Prostate gland (tissue), 2 donors: Measurements from ENCODE around the gene GOLGA7B. TPM values are rescaled to one million over a fixed set of nuclear protein-coding genes. Genes with fewer than 3 reads are reported as not detected.

Experiments
- DNase-seq: peaks from one replicate; pipeline ENCODE4 v3.0.0-alpha.2; 2019; ENCODE audit warnings: low spot score
- H3K27ac ChIP-seq, 2 donors: fragments of 200-600 bp; sonication (generic); 2 replicates each; pipeline ENCODE4 v1.5.1; 2017 to 2019
- H3K27me3 ChIP-seq: fragments of 200-600 bp; sonication (generic); replicated peaks from 2 replicates; pipeline ENCODE4 v1.5.1; 2019; ENCODE audit not compliant: insufficient read depth
- H3K36me3 ChIP-seq, 2 donors: fragments of 200-600 bp; sonication (generic); 1 replicate in 1 of 2; 2 replicates in 1 of 2; pipeline versions ENCODE4 v1.5.1 to v1.8.1; 2017 to 2019
- H3K4me1 ChIP-seq: fragments of 200-600 bp; sonication (generic); replicated peaks from 2 replicates; pipeline ENCODE4 v1.5.1; 2019
- H3K4me3 ChIP-seq, 2 donors: fragments of 200-600 bp; sonication (generic); 2 replicates each; pipeline ENCODE4 v1.5.1; 2017 to 2019
- H3K9me3 ChIP-seq: fragments of 200-600 bp; sonication (generic); 2 replicates; pipeline ENCODE4 v1.5.1; 2017
- CTCF ChIP-seq, 4 experiments: fragments of 200-600 bp in 2 of 4; fragments of 450-650 bp in 2 of 4; sonication (generic) in 2 of 4; IDR thresholded peaks; 1 replicate in 3 of 4; 2 replicates in 1 of 4; pipeline ENCODE4 v1.5.1; 2016 to 2019; ENCODE audit warnings: antibody characterized with exemption in 4 of 4, mild to moderate bottlenecking in 2 of 4, moderate library complexity in 2 of 4
- POLR2A ChIP-seq: fragments of 450-650 bp; IDR thresholded peaks from one replicate; pipeline ENCODE4 v1.6.1; 2016; ENCODE audit warnings: antibody characterized with exemption, mild to moderate bottlenecking
- POLR2AphosphoS5 ChIP-seq: sonication (generic); formaldehyde crosslinking; IDR thresholded peaks from one replicate; pipeline ENCODE4 v1.6.1; 2017; ENCODE audit warnings: antibody characterized with exemption
- WGBS: methylation state at CpG from one replicate; pipeline ENCODE4 v1.1.5; 2018; 5-methylcytosine and 5-hydroxymethylcytosine counted together
- intact Hi-C: fragments of 100-400 bp; cut with DNase I; formaldehyde crosslinking; loops from one replicate; pipeline ENCODE4 v1.14.2; 2022
- total RNA-seq, 2 donors: library from RNA; depleted of rRNA; stranded (reverse); fragments of >200 nt; gene quantifications; one replicate each; pipeline ENCODE4 v1.1.0, GENCODE V29; 2016

The GOLGA7B gene
- total RNA-seq, 2 donors from 2014 or later, result 0.23 TPM

- no peak for TF ChIP-seq POLR2A
- TF ChIP-seq POLR2AphosphoS5, result no peak
- TF ChIP-seq CTCF (IDR thresholded peaks at IDR 0.05), result no peak
- 88% methylated on average over 5 of the region's 5 CpGs for WGBS
- H3K4me3 ChIP-seq, result no peak overlapping the region
These were observed 29.6 kb downstream of the GOLGA7B start for GRCh38 chr10:97879241-97879640.

GRCh38 chr10:97880109-97880508 lies 30.5 kb downstream of the GOLGA7B start:
- 93% methylated on average over 10 of the region's 10 CpGs for WGBS
- Histone ChIP-seq H3K9me3 (no peaks in the 10 kb centered on the region), H3K36me3 (no peaks in the 10 kb centered on the region), H3K27ac (no peak overlapping the region), H3K27me3 (peaks cover 2% of the 10 kb centered on the region), H3K4me3 (no peak overlapping the region), H3K4me1 (no peaks in the 10 kb centered on the region)
- TF ChIP-seq POLR2AphosphoS5 (no peak), POLR2A (no peak), CTCF (IDR thresholded peaks at IDR 0.05) (no peak)
- DNase-seq, result no peak
- intact Hi-C loops, result no loop called here

More at GRCh38 chr10:97879241-97879640, 29.6 kb downstream of the GOLGA7B start:
- intact Hi-C loops, result no loop called here
- Histone ChIP-seq H3K27ac (no peak overlapping the region), H3K36me3 (no peaks in the 10 kb centered on the region), H3K27me3 (peaks cover 2% of the 10 kb centered on the region), H3K9me3 (no peaks in the 10 kb centered on the region), H3K4me1 (no peaks in the 10 kb centered on the region)
- DNase-seq, result no peak

DNA sequence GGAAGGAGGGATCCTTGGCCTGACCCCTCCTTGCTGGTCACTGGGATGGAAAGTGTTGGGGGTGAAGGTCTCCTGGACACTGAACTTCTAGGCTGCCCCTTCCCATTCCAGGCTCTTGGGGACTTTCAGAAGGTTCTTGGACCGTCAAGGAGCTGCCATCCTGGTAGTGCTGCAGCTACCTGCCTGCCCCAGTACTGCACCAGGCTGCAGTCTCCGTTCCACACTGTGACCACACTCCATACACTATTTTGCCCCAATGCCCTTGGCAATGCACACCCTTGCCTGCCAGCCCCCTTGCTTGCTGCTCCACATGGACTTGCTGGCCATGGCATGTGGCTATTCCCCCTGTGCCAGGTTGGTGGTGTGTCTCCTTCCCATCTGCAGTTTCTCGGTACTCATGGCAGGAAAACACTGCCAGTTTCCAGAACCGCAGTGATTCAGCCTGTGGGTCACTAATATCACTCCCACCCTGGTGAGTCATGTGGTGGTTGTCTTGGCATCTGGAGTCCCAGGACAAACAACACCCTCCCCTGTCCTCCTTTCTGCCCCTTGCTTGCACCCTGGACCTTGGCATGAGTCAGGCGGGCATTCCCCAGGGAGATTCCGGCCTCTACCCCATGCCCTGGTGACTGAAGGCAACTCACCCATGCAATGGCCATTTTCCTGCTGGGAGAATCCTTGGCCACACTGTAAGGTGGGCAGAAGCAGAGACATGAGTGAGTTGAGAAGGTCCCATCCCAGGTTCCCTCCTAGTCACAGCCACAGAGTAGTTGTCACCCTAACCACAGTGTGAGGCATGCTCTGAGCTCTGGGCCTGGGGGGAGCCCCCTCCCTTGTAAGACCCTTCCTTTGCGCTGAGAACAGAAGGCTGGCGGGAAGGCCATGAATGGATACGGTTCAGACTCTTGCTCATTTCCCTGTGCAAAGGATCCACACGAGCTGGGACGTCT lies 32.8 kb downstream of the GOLGA7B start:
- WGBS, result 77% methylated on average over 11 of the region's 11 CpGs
- intact Hi-C loops, result no loop called here
- no peaks in the 10 kb centered on the region for H3K4me1 ChIP-seq
- no peak for DNase-seq
- H3K9me3 ChIP-seq, result no peaks in the 10 kb centered on the region
- no peak for TF ChIP-seq POLR2AphosphoS5
- TF ChIP-seq POLR2A, result no peak
- TF ChIP-seq CTCF (IDR thresholded peaks at IDR 0.05), result no peak
- H3K27ac ChIP-seq, result no peak overlapping the region
- H3K36me3 ChIP-seq, result no peaks in the 10 kb centered on the region
- no peak overlapping the region for H3K4me3 ChIP-seq
- H3K27me3 ChIP-seq, result no peaks in the 10 kb centered on the region

GRCh38 chr10:97883092-97883485 lies 33.4 kb downstream of the GOLGA7B start:
- WGBS, result 71% methylated on average over 3 of the region's 3 CpGs
- intact Hi-C loops, result no loop called here
- no peaks in the 10 kb centered on the region for H3K27me3 ChIP-seq
- H3K27ac ChIP-seq, result no peak overlapping the region
- no peaks in the 10 kb centered on the region for H3K36me3 ChIP-seq
- no peak for DNase-seq
- TF ChIP-seq CTCF (IDR thresholded peaks at IDR 0.05) (no peak), POLR2AphosphoS5 (no peak), POLR2A (no peak)
- no peak overlapping the region for H3K4me3 ChIP-seq
- H3K4me1 ChIP-seq, result no peaks in the 10 kb centered on the region
- no peaks in the 10 kb centered on the region for H3K9me3 ChIP-seq

DNA sequence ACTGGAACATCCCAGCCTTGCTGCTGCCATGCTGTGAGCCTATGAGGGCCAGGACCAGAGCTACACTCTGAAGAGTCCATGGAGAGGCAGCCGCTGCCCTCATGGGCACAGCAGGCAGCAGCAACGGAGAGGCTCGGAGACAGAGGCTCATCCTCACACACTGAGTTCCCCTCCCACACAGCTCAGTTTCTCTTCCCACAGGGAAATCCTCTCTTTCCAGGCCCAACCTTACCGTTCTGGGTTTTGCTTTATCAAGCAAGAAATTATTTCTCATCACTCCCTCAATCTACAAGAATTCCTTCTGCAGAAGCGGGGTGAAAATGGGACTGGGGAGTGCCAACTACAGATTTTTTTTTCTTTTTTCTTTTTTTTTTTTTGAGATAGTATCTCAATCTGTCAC lies 36.6 kb downstream of the GOLGA7B start:
- Histone ChIP-seq H3K4me3 (no peak overlapping the region), H3K27ac (no peak overlapping the region), H3K4me1 (no peaks in the 10 kb centered on the region), H3K9me3 (no peaks in the 10 kb centered on the region), H3K27me3 (no peaks in the 10 kb centered on the region), H3K36me3 (no peaks in the 10 kb centered on the region)
- whole genome bisulfite sequencing, result 78% methylated on average over 5 of the region's 5 CpGs
- no peak for DNase-seq
- intact Hi-C loops, result no loop called here
- no peak for TF ChIP-seq POLR2AphosphoS5
- no peak for TF ChIP-seq POLR2A
- TF ChIP-seq CTCF (IDR thresholded peaks at IDR 0.05), result no peak
